Stimulated activated CD8-positive, alpha-beta memory T cell treated with anti-CD3 and anti-CD28 coated beads, Interleukin-7, amount 100 ng/mL, for 4 hours (primary cell): ENCODE data around the gene ESPNL.

Experiments used
- DNase-seq, 2 donors: peaks; one replicate each; pipeline ENCODE4 v3.0.0-alpha.2; 2020; ENCODE audit warnings: low read depth in 2 of 2

Gene ESPNL

DNA sequence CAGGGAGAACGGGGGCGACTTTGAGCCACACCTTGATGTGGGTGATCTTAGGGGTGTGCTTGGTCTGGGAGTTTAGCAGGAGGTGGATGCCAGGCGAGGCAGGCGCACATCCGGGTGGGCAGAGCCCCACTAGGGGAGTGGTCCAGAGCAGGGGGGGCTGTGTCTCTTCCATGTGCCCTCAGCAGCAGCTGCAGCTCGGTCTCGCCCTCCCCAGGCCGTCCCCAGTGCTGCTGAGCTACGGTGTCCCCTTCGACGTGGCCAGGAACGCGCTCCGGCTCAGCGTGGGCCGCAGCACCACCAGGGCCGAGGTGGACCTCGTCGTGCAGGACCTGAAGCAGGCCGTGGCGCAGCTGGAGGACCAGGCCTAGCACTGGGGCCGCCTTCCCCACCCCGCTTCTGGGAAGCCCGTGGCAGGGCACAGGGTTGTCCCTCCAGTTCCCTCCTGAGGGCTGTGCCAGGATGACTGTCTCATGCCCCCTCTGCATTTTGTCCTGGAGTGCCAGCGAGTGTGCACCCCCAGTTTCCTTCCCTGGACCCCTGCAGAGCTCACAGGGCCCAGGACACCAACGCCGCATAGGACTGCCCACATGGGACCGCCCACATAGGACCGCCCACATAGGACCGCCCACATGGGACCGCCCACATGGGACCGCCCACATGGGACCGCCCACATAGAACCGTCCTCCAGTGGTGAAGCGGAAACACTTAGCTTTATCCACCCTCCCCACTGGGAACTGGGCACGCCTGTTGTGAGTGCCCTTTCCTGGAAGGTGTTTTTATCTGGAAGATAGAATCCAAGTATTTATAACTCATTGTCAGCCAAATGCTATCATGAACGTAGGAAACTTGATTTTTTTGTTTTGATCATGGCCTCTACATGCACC, 1.9 kb upstream of the ESPNL start:
- no peak for DNase-seq

DNA sequence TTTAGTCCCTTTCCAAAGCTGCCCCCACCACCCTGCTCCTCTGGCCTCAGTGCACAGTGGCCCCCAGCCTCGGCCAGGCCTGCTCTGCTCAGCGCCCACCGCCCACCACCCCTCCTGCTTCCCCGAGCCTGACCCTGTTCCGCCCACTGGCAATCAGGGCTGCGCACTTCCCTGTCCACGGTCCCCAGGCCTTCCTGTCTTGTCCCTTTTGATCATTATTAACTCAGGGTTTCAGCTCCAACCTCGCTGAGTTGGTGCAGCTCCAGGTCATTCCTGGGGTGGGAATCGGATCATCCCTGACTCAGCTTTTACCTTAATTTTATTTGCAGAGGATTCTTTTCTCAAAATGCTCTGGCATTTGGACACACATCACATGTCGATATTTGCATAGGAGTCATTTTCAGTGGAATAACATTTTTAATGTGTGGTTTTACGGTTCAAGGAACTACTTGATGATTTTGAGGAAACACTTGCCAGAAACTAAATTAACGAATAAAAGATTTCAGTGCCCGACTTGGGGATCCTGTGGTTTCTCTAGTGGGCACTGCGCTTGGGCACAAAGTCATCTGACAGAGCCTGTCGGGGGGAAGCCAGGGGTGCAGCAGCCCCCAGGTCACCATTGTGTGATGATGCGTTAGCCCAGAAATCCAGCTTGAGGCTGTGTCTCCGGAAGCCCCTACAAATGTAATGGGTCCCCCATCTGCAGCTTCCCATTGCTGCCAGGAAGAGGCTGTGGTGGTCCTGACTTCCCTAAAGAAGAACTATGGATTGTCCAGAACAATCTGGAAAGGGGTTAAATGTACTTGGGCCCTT, 1.0 kb upstream of the ESPNL start:
- DNase-seq = no peak

DNA sequence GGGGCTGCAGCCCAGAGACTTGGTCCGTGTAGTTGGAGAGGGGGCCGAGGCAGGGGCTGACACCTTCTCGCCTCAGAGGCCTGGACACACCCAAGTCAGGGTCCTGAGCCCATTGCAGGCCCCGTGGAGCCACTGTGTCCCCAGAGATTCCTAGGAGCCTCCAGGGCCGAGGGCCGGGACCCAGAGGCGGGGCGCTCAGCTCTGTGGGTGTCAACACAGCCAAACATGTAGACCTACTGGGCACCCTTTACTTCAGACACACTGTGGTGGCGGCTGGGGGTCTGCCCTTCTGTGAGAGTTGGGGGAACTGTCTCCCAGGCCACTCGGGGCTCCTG, 459 bp upstream of the ESPNL start:
- no peak for DNase-seq

DNA sequence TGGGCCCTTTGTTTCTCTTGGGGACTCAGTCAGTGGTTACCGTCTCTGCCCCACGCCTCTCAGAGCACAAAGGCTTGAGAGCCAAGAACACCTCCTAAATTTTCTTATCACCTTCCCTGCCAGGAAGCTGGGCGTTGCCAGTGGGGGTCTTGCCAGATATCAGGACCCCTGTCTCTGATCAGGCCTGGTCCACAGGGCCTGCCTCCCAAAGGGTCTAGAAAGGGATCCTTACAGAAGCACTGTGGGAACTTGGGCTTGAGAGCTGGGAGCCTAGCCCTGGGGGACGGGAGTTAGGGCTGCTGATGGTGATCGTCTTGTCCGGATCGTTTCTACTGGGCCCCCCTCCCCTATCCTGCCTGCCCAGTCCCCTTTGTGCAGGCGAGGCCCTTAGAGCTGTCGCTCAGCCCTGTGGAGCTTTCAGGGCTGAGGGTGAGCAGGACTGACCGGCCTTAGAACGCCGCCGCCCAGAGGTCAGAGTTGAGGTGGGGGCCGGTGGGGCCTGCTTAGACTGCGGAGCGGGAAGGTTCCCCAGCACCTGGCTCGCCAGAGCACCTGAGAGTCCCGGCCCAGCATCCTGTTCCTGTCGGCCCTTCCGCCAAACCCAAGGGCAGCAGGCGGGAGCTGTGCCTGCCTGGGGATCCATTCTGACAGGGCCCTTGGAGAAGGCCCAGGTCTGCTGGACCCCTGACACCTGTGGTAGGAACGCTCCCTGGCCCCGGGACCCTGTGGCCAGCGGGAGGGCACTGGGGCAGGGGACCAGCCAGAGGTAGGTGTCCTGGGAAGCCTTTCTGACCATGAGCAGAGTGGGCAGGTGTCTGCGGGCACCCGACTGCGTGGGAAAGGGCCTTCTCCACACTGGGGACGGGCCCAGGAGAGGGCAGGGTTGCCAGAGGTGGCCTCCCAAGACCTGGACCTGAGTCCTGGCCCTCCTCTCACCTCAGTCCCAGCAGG, 956 bp downstream of the ESPNL start:
- DNase-seq = no peak

DNA sequence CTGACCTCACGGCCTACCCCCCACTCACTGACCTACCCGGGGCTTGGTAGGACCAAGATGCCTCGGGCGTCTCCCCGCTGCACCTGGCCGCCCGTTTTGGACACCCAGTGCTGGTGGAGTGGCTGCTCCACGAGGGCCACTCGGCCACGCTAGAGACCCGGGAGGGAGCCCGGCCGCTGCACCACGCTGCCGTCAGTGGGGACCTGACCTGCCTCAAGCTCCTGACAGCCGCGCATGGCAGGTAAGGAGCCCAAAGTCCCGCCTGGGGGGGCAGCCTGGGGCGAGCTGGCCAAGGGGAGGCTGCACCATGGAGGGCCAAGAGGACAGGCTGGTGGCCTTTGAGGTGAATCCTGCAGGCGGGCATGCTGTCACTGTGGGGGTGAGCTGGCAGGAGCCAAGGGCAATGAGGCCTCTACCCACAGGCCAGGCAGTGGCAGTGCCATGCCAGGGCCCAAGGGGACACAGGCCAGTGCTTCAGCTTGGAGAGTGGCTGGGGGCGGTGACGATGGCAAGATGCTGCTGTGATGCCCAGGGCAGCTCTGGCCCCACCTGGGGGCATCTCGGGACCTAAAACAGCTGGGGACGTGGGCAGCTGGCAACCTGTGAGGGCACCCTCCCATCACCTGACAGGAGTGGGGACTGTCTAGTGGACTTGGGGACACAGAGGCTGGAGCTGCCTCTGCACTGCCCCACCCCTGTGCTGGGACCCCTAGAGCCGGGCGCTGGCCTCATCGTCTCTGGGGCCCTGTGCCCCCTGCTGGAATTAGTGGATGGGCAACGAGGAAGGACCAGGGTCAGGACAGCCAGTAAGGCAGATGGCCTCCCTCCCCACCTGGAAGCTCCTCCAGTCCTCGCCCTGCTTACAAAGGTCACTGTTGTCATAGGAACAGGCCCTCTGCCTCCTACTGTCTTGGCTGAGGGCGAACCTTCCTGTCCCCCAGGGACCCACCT, 2.0 kb downstream of the ESPNL start:
- no peak for DNase-seq

DNA sequence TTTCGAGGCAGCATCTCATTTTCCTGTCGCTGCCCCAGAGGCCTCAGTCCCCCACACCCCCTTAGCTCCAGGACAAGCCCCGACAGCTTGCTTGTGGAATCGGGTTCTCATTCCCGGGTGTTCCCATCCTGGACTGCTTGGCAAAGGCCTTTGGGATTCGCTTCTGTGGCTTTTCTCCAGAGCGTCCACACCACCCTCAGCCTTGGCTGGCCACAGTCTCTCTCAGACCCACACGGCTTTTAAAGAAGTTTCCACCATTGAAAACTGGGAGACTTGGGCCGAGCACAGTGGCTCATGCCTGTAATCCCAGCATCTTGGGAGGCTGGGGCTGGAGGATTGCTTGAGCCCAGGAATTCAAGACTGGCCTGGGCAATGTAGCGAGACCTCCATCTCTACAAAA, 2.7 kb downstream of the ESPNL start:
- DNase-seq = no peak

DNA sequence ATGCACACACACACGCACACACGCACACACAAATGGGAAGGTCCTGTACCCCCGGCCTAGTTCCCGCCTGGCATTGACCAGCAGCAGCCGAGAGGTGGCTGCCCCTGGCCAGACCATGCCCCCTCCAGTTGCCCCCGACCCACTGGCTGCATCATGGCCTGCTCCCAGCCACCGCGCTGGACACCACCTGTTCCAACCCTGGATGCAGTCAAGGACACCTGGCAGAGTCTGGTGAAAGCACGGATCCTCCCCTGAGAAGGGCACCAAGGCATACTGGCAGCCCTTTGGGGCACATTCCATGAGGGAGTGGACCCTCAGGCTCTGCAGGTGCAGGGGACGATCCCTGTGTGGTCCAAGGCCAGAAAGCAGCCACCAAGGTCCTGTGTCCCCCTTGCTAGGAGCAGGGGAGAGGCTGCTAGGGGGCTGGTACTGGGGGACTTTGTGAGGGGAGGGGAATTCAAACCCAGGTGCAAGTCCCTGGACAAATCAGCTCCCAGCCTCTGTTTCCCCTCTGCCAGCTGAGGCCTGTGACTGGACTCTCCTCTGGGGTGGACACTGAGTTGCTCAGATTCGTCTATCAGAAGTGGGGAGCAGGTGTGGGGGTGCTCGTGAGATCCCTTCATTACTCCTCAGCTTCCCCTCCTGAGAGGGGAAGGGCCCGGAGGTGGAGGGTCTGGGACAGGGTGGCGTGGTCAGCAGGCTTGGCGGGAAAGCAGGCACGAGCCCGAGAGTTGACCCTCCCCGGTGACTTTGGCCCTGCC, 3.5 kb downstream of the ESPNL start:
- DNase-seq = no peak

DNA sequence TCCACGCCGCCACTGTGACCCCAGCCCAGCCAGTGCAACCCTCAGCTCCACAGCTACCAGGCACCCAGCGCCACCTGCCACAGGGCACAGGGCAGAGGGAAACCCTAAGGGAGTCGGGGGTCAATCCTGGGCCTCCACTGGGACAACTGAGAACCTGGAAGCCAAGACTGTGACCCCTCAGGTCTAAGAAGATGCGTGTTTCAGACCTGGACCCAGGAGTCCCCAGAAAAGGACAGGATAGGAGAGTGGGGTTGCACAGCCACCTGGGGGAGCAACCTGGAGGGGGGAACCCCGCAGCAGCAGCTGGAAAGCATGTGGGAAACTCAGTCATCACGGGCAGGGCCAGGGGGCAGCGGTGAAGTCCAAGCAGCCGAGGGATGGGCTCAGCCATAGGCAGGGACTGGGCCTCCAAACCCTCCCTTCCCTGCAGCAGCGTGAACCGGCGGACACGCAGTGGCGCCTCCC, 4.1 kb downstream of the ESPNL start:
- DNase-seq = no peak

DNA sequence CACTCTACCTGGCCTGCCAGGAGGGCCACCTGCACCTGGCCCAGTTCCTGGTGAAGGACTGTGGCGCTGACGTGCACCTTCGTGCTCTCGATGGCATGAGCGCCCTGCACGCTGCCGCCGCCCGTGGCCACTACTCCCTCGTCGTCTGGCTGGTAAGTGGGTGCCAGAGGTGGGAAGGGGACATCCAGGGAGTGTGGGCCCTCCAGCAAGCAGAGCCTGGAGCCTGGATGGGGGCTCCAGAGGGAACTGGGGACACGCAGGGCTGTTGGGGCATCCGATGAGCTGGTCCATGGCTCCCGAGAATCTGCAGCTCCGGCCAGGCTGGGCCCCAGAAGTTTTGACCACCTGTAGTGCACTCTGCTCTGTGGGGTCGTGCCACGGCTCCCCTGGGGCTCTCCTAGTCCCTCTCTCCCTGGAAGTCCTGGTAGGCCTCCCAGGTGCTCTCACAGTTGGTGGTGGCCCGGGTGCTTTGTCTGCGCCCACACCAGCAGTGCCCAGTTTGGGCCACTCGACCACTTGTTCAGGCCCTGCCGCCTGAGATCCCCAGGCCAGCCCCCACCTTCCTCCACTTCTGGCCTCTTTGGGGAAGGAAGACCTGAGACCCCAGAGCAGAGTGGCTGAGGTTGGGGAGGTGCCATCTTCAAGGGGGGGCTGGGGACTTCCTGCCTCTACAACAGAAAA, 4.7 kb downstream of the ESPNL start:
- no peak for DNase-seq

DNA sequence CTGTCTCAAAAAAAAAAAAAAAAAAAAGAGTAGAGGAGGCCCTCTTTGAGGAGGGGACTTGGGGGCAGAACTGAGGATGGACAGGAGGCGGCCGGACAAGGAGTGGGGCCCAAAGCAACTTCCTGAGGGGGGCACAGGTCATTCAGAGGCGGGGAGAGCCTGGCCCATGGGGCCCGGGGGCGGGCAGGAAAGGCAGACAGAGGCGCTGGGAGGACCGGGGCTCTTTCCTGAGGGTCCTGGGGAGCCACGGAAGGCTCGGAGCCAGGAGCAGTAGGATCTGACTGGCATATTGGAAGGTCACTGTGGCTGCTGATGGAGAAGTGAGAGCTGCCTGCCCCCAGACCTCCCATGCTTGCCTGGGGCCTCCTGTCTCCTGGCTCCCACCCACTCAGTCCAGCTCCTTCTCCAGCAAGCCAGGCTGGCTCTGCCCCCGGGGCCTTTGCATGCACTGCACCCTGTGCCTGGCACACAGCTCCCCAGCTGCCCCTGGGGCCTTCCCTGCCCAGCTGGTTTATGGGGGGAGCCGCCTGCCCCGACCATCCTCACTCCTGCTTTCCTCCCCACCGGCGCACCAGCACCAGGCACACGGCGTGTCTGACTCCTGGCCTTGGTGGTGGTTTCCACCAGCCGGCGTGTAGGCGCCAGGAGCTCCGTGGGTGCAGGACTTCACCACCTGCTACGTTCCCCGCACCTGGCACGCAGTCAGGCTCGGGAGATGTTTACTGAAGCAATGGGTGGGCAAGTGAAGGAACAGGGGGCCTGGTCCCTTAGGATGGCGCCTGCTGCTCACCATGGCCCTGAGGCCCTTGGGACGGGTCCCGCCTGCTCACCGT, 5.6 kb downstream of the ESPNL start:
- no peak for DNase-seq

DNA sequence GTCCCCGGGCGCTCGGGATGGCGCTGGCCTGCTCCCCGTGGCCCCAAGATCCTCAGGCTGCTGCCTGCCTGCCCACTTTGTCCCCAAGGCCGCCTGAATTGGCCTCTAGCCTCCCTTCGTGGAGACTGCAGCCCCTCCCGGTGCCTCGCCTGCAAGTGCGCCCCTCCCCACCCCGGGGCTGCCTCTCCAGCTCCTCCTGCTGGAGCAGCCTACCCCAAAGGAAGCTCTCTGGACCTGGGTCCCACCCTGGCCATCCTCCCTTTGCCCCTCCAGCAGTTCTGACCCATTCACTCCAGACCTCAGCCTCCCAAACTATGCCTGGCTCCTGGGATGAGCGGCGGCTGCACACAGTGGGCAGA, 6.2 kb downstream of the ESPNL start:
- no peak for DNase-seq

DNA sequence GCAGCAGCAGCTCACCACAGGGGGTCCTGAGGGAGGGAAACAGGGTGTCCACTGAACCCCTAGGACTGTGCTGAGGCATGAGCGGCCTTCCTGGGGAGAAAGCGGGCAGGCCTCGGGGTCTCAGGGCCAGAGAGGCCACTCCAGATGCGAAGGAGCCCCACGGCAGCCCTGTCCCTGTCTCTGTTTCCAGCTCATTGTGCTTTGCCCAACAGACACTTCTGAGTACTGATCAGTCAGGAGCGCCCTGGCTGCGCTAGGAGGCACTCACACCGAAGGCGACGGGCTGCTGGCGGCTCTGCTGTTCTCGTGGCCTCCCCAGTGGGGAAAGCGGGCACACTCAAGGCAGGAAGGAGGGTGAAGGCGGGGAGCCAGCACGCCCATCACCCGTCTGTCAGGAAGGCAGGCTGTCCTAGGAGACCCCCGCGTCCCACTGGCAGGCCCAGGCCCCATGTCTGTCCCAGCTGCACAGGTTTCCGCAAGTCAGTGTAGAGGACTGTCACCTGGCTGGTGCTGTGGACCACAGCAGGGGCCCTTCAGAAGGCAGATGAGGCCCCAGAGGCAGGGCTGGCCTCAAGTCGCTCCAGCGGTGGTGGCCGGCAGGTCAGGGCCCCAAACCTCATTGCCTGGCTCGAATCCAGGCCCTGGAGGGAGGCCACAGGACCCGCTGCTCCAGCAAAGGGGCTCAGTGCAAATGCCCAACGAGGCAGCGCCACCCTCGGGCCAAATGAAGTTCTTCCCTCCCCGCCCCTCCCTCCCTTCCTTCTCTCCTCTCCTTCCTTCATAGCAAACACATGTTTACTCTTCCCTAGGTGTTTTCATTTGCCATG, 6.8 kb downstream of the ESPNL start:
- DNase-seq = no peak

DNA sequence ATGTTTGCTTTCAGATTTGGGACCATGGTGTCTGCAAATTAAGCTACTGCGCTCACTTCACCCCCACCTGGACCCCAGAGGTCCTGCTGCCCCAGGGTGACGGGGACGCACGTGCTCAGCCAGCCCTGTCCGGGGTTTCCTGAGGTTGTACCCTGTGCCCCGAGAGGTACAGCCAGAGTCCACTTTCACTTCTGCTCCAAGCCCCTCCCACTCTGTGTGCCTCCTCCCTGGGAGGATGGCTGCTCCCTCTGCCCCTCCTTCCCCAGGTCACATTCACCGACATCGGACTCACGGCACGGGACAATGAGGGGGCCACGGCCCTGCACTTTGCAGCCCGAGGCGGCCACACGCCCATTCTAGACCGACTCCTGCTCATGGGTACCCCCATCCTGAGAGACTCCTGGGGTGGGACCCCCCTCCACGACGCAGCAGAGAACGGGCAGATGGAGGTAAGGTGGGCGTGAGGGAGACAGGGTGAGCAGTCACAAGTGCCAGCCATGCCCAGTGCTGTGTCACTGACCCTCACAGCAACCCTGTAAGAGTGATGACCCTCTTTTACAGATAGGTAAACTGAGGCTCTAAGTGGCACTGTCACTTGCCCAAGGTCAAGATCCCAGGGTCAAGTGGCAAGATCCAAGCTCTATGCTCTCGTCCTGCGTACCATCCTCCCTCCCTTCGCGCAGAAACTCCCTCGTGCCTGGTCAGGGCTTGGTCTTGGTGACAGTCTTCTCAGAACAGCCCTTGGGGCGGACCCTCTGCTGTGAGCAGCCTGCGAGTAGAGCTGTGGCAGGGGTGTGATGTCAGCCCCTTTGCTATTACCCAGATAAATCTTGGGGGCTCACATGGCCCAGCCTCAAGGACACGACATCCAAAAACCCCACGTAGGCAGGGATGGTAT, 7.6 kb downstream of the ESPNL start:
- no peak for DNase-seq

DNA sequence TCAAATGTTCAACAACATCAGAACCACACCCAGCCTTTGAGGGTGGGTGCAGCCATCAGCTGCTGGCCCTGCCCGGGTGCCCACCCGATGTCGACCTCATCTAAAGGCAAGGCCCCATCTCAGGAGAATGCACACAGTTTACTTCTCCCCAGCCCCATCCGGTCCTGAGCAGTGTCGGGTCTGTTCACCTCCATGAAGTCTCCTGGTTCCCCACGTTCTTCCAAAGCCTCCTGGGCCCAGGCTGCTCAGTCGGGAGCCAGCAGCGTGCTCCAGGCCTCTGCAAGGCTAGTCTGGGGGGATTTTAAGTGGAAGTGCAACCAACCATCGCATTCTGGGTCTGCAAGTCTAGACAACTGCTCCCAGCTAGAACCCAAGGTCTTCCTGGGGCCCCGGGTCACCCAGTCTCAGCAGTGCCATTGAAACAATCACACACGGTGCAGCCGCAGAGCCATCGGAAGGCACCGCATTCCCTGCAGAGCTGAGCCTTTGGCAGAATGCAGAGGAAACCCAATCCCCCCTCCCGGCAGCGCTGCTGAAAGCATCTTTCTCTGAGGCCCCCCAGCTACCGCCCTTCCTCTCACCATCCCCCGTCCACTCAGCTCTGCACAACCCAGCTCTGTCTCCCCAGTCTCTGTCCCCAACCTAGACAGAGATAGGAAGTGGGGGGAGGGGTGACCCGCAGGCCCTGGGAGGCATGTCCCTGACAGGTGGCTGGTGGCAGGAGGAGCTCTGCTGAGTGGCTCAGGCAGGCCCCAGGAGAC, 8.5 kb downstream of the ESPNL start:
- DNase-seq = no peak

DNA sequence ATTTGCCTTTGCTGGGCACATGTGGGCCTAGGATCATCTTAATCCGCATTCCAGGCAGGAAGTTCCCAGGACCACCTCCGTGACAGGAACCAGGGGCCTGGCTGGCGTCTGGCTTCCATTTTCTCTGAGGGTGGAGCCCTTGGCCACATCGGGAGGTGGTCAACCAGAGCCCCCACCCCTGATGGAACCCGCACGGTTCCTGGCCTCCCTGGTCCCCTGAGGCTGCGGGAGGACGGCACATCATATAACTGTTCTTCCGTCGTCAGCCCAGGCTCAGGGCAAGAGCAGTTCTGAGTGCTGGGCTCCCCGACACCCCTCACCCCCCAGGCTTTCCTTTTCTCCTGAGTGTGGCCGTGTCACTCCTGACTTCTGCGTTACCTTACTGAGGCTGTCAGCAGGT, 13.5 kb downstream of the ESPNL start:
- no peak for DNase-seq

DNA sequence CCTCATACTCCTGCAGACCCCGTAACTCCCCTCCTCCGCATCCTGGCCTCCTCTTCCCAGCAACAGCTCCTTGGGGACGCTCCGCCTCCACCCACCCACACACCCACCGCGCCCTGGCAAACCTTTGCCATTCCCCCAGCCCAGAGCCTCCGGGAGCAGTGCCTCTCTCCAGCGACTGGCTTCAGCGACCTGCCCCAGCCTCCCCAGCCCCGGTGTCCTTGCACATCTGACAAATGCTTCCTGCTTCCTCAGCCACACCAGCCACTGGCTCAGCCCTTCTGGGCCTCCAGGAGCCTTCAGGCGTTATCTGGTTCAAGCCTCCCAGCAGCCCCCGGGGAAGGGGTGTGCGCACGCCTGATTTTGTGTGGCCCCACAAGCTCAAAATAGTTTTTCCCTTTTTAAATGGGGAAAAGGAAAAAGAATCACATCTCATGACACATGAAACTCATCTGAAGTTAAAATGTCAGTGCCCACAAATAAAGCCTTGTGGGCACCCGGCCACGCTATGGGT, 14.2 kb downstream of the ESPNL start:
- DNase-seq = no peak
